ENCODE data around the gene EDEM3.

- TF ChIP-seq, protein P1, sequence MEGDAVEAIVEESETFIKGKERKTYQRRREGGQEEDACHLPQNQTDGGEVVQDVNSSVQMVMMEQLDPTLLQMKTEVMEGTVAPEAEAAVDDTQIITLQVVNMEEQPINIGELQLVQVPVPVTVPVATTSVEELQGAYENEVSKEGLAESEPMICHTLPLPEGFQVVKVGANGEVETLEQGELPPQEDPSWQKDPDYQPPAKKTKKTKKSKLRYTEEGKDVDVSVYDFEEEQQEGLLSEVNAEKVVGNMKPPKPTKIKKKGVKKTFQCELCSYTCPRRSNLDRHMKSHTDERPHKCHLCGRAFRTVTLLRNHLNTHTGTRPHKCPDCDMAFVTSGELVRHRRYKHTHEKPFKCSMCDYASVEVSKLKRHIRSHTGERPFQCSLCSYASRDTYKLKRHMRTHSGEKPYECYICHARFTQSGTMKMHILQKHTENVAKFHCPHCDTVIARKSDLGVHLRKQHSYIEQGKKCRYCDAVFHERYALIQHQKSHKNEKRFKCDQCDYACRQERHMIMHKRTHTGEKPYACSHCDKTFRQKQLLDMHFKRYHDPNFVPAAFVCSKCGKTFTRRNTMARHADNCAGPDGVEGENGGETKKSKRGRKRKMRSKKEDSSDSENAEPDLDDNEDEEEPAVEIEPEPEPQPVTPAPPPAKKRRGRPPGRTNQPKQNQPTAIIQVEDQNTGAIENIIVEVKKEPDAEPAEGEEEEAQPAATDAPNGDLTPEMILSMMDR (conservative IDR thresholded peaks at IDR 0.05; ENCODE audit: low read length), result no peak
- TF ChIP-seq EZH2phosphoT487 (IDR thresholded peaks at IDR 0.05; ENCODE audit: borderline replicate concordance), result no peak
These were observed 112.8 kb downstream of the EDEM3 start for GRCh38 chr1:184641894-184642293.

All from Loucy (cell line).